ENCODE data around the gene ADK. TPM values are rescaled to one million over a fixed set of nuclear protein-coding genes. Genes with fewer than 3 reads are reported as not detected.

ADK gene
- total RNA-seq, 2 experiments from 2014 or later = 52.8 to 54.4 TPM

DNA sequence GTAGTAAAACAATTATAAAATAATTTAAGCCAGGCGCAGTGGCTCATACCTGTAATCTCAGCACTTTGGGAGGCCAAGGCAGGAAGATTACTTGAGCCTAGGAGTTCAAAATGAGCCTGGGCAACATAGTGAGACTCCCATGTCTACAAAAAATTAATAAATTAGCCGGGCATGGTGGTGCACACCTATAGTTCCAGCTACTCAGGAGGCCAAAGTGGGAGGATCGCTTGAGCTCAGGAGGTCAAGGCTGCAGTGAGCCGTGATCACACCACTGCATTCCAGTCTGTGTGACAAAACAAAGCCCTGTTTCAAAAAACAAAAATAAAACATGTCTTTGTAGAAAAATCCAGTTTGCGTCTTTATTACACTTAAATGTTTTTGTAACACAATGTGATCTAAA, 533.4 kb downstream of the ADK start:
- ChIA-PET POLR2A (no interaction called here), CTCF (no interaction called here)
- Mint-ChIP-seq H3K9me3 (no peaks in the 10 kb centered on the region), H3K4me3 (no peak overlapping the region), H3K27ac (no peak overlapping the region), H3K36me3 (peaks cover 10% of the 10 kb centered on the region), H3K27me3 (no peaks in the 10 kb centered on the region), H3K4me1 (ENCODE audit: low read depth) (peaks cover 11% of the 10 kb centered on the region)
- no peak for DNase-seq
- intact Hi-C loops (cut with micrococcal nuclease) = no loop called here

DNA sequence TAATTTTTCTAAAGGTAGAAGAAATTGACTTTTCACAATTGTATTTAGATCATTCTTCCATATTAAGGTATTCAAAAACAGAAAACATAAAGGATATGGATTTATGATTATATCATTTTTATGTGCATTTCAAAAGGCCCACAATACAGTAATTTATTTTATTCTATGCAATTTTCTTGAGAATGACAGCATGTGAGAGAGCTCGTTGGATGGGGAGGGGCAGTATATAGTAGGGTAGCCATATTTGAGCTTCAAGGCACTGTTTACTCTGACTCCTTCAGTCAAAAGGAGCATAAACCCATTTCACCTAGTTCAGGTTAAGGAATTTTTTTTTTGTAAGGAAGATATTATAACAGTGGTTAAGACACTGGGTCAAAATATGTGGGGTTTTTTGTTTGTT, 534.5 kb downstream of the ADK start:
- H3K4me3 Mint-ChIP-seq = no peak overlapping the region
- H3K27me3 Mint-ChIP-seq = no peaks in the 10 kb centered on the region
- no peaks in the 10 kb centered on the region for H3K9me3 Mint-ChIP-seq
- intact Hi-C loops (cut with micrococcal nuclease) = no loop called here
- ChIA-PET CTCF (no interaction called here), POLR2A (no interaction called here)
- H3K36me3 Mint-ChIP-seq = peaks cover 10% of the 10 kb centered on the region
- no peak for DNase-seq
- H3K4me1 Mint-ChIP-seq (ENCODE audit: low read depth) = peaks cover 11% of the 10 kb centered on the region
- no peak overlapping the region for H3K27ac Mint-ChIP-seq

DNA sequence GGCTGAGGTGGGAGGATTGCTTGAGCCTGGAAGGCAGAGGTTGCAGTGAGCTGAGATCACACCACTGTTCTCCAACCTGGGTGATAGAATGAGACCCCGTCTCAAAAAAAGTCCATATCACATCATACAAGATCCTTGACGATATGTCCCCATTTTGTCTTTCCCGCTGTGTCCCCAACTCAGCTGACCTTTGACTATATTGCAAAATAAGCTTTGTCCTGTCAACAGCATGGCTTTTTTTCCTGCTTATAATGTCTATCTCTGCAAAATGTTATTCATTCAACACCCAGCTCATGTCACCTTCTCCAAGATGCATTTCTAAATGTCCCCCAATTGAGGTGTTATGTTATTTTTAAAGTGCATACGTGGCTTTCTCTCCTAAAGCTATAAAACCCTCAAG, 539.4 kb downstream of the ADK start:
- no peak overlapping the region for H3K27ac Mint-ChIP-seq
- DNase-seq = no peak
- POLR2A ChIA-PET = no interaction called here
- H3K4me3 Mint-ChIP-seq = no peak overlapping the region
- peaks cover 7% of the 10 kb centered on the region for H3K36me3 Mint-ChIP-seq
- no peaks in the 10 kb centered on the region for H3K9me3 Mint-ChIP-seq
- intact Hi-C loops (cut with micrococcal nuclease) = no loop called here
- H3K27me3 Mint-ChIP-seq = no peaks in the 10 kb centered on the region
- no peaks in the 10 kb centered on the region for H3K4me1 Mint-ChIP-seq (ENCODE audit: low read depth)
- CTCF ChIA-PET = no interaction called here

DNA sequence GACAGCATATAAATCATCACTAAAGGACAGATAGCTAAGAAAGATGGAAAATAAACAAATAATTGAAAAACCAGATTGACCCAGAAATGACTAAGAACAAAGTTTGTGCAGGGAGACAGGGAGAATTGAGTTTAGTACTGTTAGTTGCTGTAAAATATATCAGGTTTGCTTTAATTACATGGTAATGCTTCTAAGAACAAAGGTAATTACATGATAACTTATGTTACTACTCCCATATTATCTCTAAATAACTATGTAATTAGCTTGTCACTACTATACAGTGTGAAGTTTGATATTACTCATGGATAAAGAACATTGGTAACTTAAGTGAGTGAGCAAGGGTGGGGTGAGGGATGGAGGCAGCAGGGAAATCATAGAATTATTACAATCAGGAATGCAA, 540.1 kb downstream of the ADK start:
- intact Hi-C loops (cut with micrococcal nuclease) = no loop called here
- Mint-ChIP-seq H3K9me3 (no peaks in the 10 kb centered on the region), H3K27ac (no peak overlapping the region), H3K36me3 (peaks cover 5% of the 10 kb centered on the region), H3K27me3 (no peaks in the 10 kb centered on the region), H3K4me3 (no peak overlapping the region), H3K4me1 (ENCODE audit: low read depth) (no peaks in the 10 kb centered on the region)
- POLR2A ChIA-PET = no interaction called here
- CTCF ChIA-PET = no interaction called here
- DNase-seq = no peak

DNA sequence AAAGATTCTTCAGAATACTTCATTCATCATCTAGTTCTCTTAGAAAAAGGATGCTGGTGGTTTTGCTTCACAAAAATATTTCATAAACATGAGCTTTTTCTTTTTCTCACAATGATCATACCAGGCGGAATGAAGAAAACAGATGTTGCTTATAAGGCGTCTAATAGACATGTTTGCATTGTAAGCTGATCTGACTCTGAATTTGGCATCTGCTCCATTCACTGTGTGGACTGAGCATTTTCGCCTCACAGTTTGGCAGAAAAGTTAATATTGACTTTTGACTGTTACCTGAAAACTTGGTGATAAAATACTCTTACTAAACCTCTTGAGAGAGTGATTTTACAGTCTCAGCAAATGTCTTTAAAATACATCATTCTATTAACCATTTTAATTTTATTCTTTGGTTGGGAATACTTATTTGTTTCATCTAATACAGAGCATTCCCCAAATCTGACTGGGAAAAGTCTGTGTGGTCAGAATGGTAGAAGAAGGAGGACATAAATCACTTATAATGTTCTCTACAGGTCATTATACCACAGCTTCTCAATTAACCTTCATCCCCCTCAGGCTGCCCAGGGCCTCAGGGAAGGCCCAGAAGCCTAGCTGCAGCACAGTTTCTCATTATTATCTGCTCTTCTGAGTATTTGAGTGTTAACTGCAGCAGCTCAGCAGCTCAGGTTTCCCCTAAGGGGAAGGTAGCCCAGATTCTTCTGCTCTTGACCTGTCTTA, 553.8 kb downstream of the ADK start:
- POLR2A ChIA-PET = no interaction called here
- Mint-ChIP-seq H3K27ac (no peak overlapping the region), H3K4me1 (ENCODE audit: low read depth) (no peaks in the 10 kb centered on the region), H3K36me3 (peaks cover 11% of the 10 kb centered on the region), H3K9me3 (peaks cover 2% of the 10 kb centered on the region), H3K4me3 (no peak overlapping the region), H3K27me3 (no peaks in the 10 kb centered on the region)
- CTCF ChIA-PET = interaction anchor here (0.5 to 0.6 kb wide), 2 partner anchors 152 to 531 kb away, joined by 3 to 4 read pairs; no protein-coding TSS in a partner anchor
- DNase-seq = no peak
- intact Hi-C loops (cut with micrococcal nuclease) = no loop called here

DNA sequence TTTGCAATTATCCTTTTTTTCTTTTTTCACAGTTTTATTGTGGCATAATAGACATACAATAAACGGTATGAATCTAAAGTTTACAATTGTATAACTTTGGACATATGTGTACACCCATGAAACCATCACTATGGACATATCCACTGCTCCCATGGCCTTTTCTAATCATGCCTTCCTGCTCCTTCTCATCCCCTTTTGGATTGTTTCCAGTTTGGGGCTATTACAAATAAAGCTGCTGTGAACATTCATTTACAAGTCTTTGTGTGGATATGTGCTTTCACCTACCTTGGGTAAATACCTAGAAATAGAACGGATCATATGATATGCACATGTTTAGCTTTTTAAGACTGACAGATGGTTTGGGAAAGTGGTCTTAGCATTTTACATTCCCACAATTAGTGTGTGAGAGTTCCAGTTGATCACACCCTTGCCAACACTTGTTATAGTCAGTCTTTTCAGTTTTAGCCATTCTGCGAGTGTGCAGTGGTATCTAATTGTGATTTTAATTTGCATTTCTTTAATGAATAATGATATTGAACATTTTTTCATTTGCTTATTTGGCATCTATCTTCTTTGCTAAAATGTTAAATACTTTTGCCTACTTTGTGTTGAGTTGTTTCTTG, 554.4 kb downstream of the ADK start:
- Mint-ChIP-seq H3K36me3 (peaks cover 11% of the 10 kb centered on the region), H3K27ac (no peak overlapping the region), H3K27me3 (no peaks in the 10 kb centered on the region), H3K4me1 (ENCODE audit: low read depth) (no peaks in the 10 kb centered on the region), H3K4me3 (no peak overlapping the region), H3K9me3 (peaks cover 2% of the 10 kb centered on the region)
- ChIA-PET POLR2A (no interaction called here), CTCF (interaction anchor here (0.5 kb wide), 1 partner anchor 153 kb away, joined by 3 read pairs; no protein-coding TSS in a partner anchor)
- intact Hi-C loops (cut with micrococcal nuclease) = no loop called here
- no peak for DNase-seq

DNA sequence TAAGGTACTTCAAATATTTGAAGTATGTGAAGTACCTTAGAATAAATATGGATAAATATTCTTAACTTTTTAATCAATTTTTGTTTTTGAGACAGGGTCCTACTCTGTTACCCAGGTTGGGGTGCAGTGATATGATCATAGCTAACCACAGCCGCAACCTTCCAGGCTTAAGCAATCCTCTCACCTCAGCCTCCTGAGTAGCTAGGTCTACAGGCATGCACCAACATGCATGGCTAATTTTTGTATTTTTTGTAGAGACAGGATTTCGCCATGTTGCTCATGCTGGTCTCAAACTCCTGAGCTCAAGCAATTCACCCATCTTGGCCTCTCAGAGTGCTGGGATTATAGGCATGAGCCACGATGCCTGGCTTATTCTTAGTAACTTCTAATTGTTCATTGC, 555.9 kb downstream of the ADK start:
- ChIA-PET POLR2A (no interaction called here), CTCF (no interaction called here)
- peaks cover 11% of the 10 kb centered on the region for H3K36me3 Mint-ChIP-seq
- no peak overlapping the region for H3K27ac Mint-ChIP-seq
- intact Hi-C loops (cut with micrococcal nuclease) = no loop called here
- H3K27me3 Mint-ChIP-seq = no peaks in the 10 kb centered on the region
- DNase-seq = no peak
- no peaks in the 10 kb centered on the region for H3K4me1 Mint-ChIP-seq (ENCODE audit: low read depth)
- H3K4me3 Mint-ChIP-seq = no peak overlapping the region
- H3K9me3 Mint-ChIP-seq = peaks cover 2% of the 10 kb centered on the region

DNA sequence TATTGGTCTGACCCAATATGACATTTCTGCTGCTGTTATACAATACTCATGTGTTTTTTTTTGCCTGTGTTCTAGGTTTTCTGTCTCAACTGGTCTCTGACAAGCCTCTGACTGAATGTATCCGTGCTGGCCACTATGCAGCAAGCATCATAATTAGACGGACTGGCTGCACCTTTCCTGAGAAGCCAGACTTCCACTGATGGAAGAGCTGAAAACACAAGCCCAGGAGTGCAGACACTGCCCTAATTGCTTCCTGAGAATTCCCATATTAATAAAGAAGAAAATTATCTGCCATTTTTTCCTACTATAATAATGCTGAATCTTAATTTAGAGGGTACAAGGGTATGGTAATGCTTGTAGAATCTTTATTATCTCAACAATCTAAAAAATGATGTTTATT, 557.2 kb downstream of the ADK start:
- ChIA-PET CTCF (no interaction called here), POLR2A (interaction anchor here (0.6 kb wide), 1 partner anchor 439 kb away, joined by 3 read pairs; no protein-coding TSS in a partner anchor)
- Mint-ChIP-seq H3K4me3 (no peak overlapping the region), H3K27ac (no peak overlapping the region), H3K27me3 (no peaks in the 10 kb centered on the region), H3K4me1 (ENCODE audit: low read depth) (no peaks in the 10 kb centered on the region), H3K9me3 (peaks cover 2% of the 10 kb centered on the region), H3K36me3 (peaks cover 7% of the 10 kb centered on the region)
- no peak for DNase-seq
- intact Hi-C loops (cut with micrococcal nuclease) = no loop called here

DNA sequence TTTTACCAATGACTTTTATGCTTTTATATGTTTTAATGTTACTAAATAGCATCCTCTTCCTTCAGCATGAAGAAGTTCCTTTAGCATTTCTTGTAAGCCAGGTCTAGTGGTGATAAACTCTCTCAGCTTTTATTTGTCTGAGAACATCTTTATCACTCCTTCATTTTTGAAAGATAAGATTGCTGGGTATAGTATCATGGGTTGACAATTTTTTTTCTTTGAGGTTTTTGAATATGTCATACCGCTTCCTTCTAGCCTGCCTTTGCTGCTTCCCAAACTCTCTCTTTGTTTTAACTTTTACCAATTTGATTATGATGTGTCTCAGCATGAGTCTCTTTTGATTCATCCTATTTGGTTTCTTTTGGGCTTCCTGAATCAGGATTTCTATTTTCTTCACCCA, 567.2 kb downstream of the ADK start:
- Mint-ChIP-seq H3K27ac (no peak overlapping the region), H3K4me1 (ENCODE audit: low read depth) (no peaks in the 10 kb centered on the region), H3K36me3 (peaks cover 26% of the 10 kb centered on the region), H3K4me3 (no peak overlapping the region), H3K27me3 (no peaks in the 10 kb centered on the region), H3K9me3 (peaks cover 26% of the 10 kb centered on the region)
- ChIA-PET POLR2A (no interaction called here), CTCF (no interaction called here)
- intact Hi-C loops (cut with micrococcal nuclease) = no loop called here
- no peak for DNase-seq

DNA sequence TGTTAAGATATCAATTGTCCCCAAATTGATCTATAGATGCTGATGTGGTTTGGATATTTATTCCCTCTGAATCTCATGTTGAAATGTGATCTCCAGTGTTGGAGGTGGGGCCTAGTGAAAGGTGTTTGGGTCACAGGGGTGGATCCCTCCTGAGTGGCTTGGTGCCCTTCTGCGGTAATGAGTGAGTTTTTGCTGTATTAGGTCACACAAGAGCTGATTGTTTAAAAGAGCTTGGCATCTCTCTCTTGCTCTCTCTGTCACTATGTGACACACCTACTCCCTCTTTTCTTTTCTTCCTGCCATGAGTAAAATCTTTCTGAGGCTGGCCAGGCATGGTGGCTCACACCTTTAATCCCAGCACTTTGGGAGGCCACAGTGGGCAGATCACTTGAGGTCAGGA, 577.2 kb downstream of the ADK start:
- Mint-ChIP-seq H3K4me1 (ENCODE audit: low read depth) (no peaks in the 10 kb centered on the region), H3K27me3 (no peaks in the 10 kb centered on the region), H3K27ac (no peak overlapping the region), H3K4me3 (no peak overlapping the region), H3K36me3 (no peaks in the 10 kb centered on the region), H3K9me3 (no peaks in the 10 kb centered on the region)
- intact Hi-C loops (cut with micrococcal nuclease) = no loop called here
- DNase-seq = no peak
- ChIA-PET CTCF (no interaction called here), POLR2A (no interaction called here)

DNA sequence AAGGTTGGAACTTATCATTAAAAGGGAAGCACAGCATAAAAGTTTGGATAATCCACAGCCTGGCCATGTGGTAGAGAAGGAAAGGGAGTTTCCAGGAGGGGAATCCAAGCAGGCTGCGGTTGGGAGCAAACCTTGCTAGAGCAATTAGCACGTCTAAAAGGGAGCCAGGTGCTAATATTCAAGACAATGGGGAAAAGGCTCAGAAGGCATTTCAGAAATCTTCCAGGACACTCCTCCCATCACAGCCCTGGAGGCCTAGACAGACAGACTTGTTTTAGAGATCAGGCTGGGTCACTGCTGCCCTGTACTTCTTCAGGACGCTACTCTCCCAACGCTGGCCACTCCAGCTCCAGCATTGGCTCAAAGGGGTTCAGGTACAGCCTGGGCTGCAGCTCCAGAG, 579.2 kb downstream of the ADK start:
- Mint-ChIP-seq H3K27me3 (no peaks in the 10 kb centered on the region), H3K4me1 (ENCODE audit: low read depth) (no peaks in the 10 kb centered on the region), H3K9me3 (no peaks in the 10 kb centered on the region), H3K36me3 (no peaks in the 10 kb centered on the region), H3K4me3 (no peak overlapping the region), H3K27ac (no peak overlapping the region)
- CTCF ChIA-PET = no interaction called here
- DNase-seq = no peak
- POLR2A ChIA-PET = no interaction called here
- intact Hi-C loops (cut with micrococcal nuclease) = no loop called here

DNA sequence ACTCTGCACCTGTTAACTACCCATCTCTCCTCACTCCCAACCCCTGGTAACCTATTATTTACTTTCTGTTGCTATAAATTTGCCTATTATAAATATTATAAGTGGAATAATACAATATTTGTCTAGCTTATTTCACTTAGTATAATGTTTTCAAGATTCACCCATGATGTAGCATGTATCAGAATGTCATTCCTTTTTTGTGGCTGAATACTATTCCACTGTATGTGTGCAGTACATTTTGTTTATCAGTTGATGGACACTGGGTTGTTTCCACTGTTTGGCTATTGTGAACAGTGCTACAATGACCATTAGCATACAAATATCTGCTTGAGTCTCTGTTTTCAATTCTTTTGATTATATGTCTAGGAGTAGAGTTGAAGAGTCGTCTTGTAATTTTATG, 582.6 kb downstream of the ADK start:
- DNase-seq = no peak
- POLR2A ChIA-PET = no interaction called here
- intact Hi-C loops (cut with micrococcal nuclease) = no loop called here
- Mint-ChIP-seq H3K9me3 (no peaks in the 10 kb centered on the region), H3K27me3 (no peaks in the 10 kb centered on the region), H3K4me3 (no peak overlapping the region), H3K4me1 (ENCODE audit: low read depth) (peaks cover 6% of the 10 kb centered on the region), H3K27ac (no peak overlapping the region), H3K36me3 (no peaks in the 10 kb centered on the region)
- CTCF ChIA-PET = no interaction called here

DNA sequence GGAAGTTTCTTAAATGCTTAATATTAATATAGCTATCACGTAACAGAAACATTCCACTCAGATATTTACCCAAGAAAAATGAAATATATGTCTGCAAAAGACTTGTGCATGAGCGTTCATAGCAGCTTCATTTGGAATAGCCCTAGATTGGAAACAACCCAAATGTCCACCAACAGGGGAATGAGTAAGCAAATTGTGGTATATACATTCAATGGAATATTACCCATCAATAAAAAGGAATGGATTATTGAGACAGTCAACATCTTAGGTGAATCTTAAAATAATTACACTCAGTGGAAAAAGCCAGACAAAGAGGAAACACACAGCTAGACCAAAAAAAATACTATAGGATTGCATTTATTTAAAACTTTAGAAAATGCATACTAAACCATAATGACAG, 585.0 kb downstream of the ADK start:
- Mint-ChIP-seq H3K4me3 (no peak overlapping the region), H3K27me3 (no peaks in the 10 kb centered on the region), H3K27ac (no peak overlapping the region), H3K36me3 (no peaks in the 10 kb centered on the region), H3K4me1 (ENCODE audit: low read depth) (peaks cover 12% of the 10 kb centered on the region), H3K9me3 (no peaks in the 10 kb centered on the region)
- intact Hi-C loops (cut with micrococcal nuclease) = loop anchor here (5.0 kb wide), 1 partner anchor 281 kb away; no protein-coding TSS in a partner anchor
- POLR2A ChIA-PET = no interaction called here
- DNase-seq = no peak
- CTCF ChIA-PET = no interaction called here
